Epithelial cell of esophagus (primary cell): ENCODE results near the gene PODXL2.
"Not testable (repeated sequence)": the region's sequence is repeated elsewhere in the genome, so short reads cannot be mapped to it uniquely, and the experiment has no call there.

Experiments
- DNase-seq: peaks from one replicate; pipeline ENCODE4 v3.0.0; 2010; ENCODE audit warnings: low read depth
- H3K4me3 ChIP-seq: 2 replicates; pipeline ENCODE4 v1.5.1; 2011; ENCODE audit warnings: mild to moderate bottlenecking, low read length, control low read depth
- TF ChIP-seq, protein P1 (sequence below): IDR thresholded peaks from 2 replicates; pipeline ENCODE4 v1.5.1; 2011; ENCODE audit warnings: low read depth, mild to moderate bottlenecking, low read length, control low read depth, inconsistent platforms; ENCODE audit not compliant: insufficient read depth; ENCODE audit errors: missing control alignments

Gene PODXL2

DNA sequence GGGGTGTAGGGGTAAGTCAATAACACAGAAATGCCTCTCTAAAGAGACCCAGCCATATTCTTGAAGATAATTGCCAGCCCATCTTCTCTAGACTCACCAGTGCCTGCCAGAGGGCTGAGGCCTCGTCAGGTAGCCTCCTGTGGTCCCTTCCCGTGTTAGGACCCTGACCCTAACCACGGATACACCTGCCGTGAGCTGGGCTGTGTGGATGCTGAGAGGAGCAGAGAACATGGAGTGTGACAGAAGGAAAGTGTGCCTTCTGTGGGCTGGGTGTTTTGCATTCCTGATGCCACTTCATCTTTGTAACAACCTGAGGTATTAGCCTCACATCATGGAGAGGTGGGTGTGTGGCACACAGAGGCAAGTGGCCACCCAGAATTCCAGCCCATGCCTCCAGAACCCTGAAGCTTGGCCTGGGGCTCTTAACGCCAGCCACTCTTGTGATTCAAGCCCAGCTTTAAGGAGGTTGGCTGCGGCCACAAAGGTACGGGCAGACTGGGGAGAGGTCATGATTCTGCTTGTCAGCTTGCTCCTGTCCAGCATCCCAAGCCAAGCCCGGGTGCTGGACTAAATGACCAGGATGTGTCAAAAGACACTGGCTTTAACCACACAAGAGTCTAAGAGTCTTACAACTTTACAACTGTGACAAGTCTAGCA is 22.7 kb downstream of the PODXL2 start:
- DNase-seq = no peak

DNA sequence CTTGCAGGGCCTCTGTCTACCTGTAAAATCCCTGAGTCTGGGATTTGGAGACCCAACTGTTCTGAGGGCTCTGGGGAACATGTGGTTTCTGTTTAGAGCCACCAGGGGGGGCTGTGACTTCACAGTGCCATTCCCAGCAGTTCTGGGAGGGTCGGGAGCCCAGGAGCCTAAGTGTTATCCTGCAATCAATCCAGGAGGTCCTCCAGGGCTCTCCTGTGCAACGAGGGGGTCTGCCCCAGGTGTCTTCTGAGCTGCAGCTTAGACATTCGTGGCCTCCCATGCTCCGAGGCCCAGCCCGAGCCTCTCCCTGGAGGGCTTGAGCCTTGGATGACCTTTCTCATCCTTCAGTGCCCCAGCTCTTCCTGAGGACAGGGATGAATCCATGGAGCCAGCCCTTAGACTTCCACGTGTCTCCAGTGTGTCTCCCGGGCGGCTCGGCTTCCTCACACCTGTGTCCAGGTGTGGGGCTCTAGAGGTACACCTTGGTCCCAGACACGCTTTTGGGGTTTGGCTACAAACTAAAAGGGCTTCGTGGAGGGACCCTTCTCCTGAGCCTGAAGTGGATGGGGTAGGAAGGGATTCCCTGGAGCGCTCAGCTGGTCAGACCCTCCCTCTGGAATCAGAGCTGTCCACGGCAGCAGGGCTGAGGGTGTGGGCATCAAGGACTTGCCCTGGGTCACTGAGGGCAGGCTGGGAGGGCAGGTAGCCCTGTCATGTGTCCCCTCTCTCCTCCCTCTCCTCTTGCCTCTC is 23.4 kb downstream of the PODXL2 start:
- peak; percentile 53 for DNase-seq
- no peak overlapping the region for H3K4me3 ChIP-seq
- TF ChIP-seq, protein P1, sequence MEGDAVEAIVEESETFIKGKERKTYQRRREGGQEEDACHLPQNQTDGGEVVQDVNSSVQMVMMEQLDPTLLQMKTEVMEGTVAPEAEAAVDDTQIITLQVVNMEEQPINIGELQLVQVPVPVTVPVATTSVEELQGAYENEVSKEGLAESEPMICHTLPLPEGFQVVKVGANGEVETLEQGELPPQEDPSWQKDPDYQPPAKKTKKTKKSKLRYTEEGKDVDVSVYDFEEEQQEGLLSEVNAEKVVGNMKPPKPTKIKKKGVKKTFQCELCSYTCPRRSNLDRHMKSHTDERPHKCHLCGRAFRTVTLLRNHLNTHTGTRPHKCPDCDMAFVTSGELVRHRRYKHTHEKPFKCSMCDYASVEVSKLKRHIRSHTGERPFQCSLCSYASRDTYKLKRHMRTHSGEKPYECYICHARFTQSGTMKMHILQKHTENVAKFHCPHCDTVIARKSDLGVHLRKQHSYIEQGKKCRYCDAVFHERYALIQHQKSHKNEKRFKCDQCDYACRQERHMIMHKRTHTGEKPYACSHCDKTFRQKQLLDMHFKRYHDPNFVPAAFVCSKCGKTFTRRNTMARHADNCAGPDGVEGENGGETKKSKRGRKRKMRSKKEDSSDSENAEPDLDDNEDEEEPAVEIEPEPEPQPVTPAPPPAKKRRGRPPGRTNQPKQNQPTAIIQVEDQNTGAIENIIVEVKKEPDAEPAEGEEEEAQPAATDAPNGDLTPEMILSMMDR = peak; percentile 89

More for the DNA sequence above, 22.7 kb downstream of the PODXL2 start:
- TF ChIP-seq, protein P1 = no peak
- no peak overlapping the region for H3K4me3 ChIP-seq

DNA sequence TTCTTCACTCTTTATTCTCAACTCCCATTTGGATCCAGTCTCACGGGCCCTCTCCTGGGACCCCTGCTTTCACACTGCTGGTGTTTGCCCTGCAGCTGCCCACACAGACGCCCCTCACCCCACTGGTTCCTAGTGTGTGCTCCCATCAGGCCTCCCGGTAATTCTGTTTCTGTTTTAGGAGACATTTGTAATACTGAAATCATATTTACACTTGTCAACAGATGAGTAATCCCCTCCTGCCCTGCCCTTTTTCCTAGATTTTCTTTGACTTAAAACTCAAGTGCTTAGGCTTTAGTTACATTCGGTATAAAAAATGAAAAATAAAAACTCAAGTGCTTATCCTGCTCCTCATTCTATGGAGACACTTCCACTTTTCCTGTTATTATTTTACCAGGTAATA is 25.4 kb downstream of the PODXL2 start:
- H3K4me3 ChIP-seq = no peak overlapping the region
- TF ChIP-seq, protein P1 = no peak
- DNase-seq = no peak

- not testable (repeated sequence) for DNase-seq, H3K4me3 ChIP-seq
Measured at GRCh38 chr3:127654993-127655392, 26.0 kb downstream of the PODXL2 start.

GRCh38 chr3:127655641-127656040 is 26.7 kb downstream of the PODXL2 start:
- H3K4me3 ChIP-seq = no peak overlapping the region
- TF ChIP-seq, protein P1 = no peak
- DNase-seq = no peak

DNA sequence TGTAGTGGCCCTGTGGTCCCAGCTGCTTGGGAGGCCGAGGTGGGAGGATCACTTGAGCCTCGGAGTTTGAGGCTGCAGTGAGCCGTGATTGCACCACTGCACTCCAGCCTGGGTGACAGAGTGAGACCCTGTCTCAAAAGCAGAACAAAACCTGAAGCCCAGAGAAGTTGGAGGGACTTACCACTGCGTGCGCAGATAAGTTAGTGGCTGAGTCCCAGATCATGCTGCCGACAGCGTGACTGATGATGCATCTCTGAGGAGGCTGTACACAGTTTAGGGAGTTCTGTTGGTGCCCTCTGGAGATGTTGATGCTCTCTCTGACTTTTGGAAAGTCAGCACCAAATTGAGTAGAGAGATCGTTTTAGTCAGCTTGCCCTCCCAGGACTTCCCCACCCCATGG is 27.9 kb downstream of the PODXL2 start:
- H3K4me3 ChIP-seq = no peak overlapping the region
- TF ChIP-seq, protein P1 = no peak
- no peak for DNase-seq

- TF ChIP-seq, protein P1 = no peak
- no peak overlapping the region for H3K4me3 ChIP-seq
- DNase-seq = no peak
Measured at GRCh38 chr3:127658234-127658633, 29.2 kb downstream of the PODXL2 start.
